Astrocyte of the cerebellum (primary cell): ENCODE measurements around the gene FAM98C.
"Not testable (repeated sequence)": the region's sequence is repeated elsewhere in the genome, so short reads cannot be mapped to it uniquely, and the experiment has no call there.

Experiments used
- DNase-seq: peaks from one replicate; pipeline ENCODE4 v3.0.0-alpha.2; 2011; ENCODE audit warnings: low read depth
- H3K4me3 ChIP-seq: 2 replicates; pipeline ENCODE4 v1.5.1; 2011; ENCODE audit warnings: mild to moderate bottlenecking, low read depth, low read length, moderate library complexity
- CTCF ChIP-seq: IDR thresholded peaks from 2 replicates; pipeline ENCODE4 v1.5.1; 2012; ENCODE audit warnings: low read length, low read depth, moderate library complexity, mild to moderate bottlenecking; ENCODE audit errors: missing control alignments
- in situ Hi-C: cut with HindIII; loops from 2 replicates; pipeline ENCODE4 v1.10.0; 2017; ENCODE audit warnings: low sequenced_read_pairs

The FAM98C gene

GRCh38 chr19:38409631-38410133 is 6.8 kb downstream of the FAM98C start:
- in situ Hi-C loops = no loop called here

GRCh38 chr19:38410407-38410806 is 7.5 kb downstream of the FAM98C start:
- H3K4me3 ChIP-seq, in situ Hi-C loops, DNase-seq: not testable (repeated sequence)

More at GRCh38 chr19:38409631-38410133, 6.8 kb downstream of the FAM98C start:
- no peak for TF ChIP-seq CTCF
- no peak for DNase-seq
- H3K4me3 ChIP-seq = no peak overlapping the region

GRCh38 chr19:38411041-38411712 is 8.3 kb downstream of the FAM98C start:
- TF ChIP-seq CTCF = no peak
- in situ Hi-C loops = no loop called here
- no peak overlapping the region for H3K4me3 ChIP-seq
- DNase-seq = no peak

- DNase-seq, in situ Hi-C loops, H3K4me3 ChIP-seq: not testable (repeated sequence)
Measured at GRCh38 chr19:38411898-38412297, 9.0 kb downstream of the FAM98C start.

GRCh38 chr19:38412491-38412890 is 9.6 kb downstream of the FAM98C start:
- DNase-seq = no peak
- in situ Hi-C loops = no loop called here
- H3K4me3 ChIP-seq = no peak overlapping the region
- TF ChIP-seq CTCF = no peak

GRCh38 chr19:38412961-38413360 is 10.1 kb downstream of the FAM98C start:
- DNase-seq = no peak
- in situ Hi-C loops = no loop called here
- no peak overlapping the region for H3K4me3 ChIP-seq
- TF ChIP-seq CTCF = no peak

- in situ Hi-C loops = no loop called here
- no peak for TF ChIP-seq CTCF
- no peak for DNase-seq
- H3K4me3 ChIP-seq = no peak overlapping the region
Measured at GRCh38 chr19:38413416-38413815, 10.5 kb downstream of the FAM98C start.
